Right renal pelvis (tissue), 4 donors: ENCODE results near the gene FADS3. TPM values are rescaled to one million over a fixed set of nuclear protein-coding genes. Genes with fewer than 3 reads are reported as not detected.

Source experiments
- DNase-seq, 4 donors: peaks; one replicate each; pipeline ENCODE4 v3.0.0-alpha.2; 2013; ENCODE audit warnings: low read depth in 4 of 4, low spot score in 3 of 4, missing footprints in 1 of 4
- polyA plus RNA-seq, 4 donors: library from polyadenylated mRNA; unstranded; fragments of 120-200 nt; gene quantifications; one replicate each; pipeline ENCODE4 v1.2.1, GENCODE V29; 2013; ENCODE audit not compliant: insufficient read length in 4 of 4

Gene FADS3
- polyA plus RNA-seq, 4 donors: 15.8 to 20.6 (median 18.3) TPM

- no peak for DNase-seq
Observed at GRCh38 chr11:61863548-61864081, 27.7 kb downstream of the FADS3 start.

- no peak for DNase-seq
Observed at GRCh38 chr11:61862714-61863547, 28.4 kb downstream of the FADS3 start.

- no peak for DNase-seq
Observed at GRCh38 chr11:61861634-61862033, 29.7 kb downstream of the FADS3 start.

- no peak for DNase-seq
Observed at GRCh38 chr11:61860054-61860903, 31.1 kb downstream of the FADS3 start.

DNA sequence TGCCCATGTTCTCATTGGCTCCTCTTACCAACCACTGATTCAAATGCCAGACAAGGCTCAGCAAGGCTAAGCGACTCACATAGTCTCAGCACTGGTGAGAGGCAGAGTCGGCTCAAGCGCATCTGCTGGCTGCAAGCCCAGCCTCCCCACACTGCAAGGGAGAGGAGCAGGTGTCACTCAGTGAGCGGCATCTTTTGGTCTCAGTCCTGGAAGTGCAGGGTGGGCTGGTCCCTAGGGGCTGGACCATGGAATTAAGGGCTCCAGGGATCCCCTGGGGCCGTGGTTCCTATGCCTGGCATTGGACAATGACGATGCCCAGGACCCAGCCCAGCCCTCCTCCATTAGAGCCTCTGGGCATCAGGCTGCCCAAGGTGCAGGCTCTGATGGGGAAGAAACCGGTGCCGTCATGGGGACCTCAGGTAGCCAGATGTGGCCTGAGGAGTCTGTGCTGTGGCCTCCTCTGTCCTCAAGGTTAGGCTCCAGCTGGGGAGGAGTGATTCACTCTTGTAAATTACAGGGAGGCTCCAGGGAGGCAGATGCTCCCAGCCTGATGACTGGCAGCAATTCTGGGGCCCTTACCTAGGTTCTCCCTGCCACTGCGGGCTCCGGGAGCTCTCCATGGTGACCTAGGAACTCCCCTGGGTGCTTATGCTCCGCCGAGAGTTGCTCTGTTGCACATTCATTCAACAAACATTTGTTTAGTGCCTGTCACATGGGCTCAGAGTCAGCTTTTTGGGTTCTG, 35.2 kb downstream of the FADS3 start:
- DNase-seq: no peak

- no peak for DNase-seq
Observed at GRCh38 chr11:61854966-61855714, 36.2 kb downstream of the FADS3 start.

- no peak for DNase-seq
Observed at GRCh38 chr11:61854206-61854895, 37.0 kb downstream of the FADS3 start.

DNA sequence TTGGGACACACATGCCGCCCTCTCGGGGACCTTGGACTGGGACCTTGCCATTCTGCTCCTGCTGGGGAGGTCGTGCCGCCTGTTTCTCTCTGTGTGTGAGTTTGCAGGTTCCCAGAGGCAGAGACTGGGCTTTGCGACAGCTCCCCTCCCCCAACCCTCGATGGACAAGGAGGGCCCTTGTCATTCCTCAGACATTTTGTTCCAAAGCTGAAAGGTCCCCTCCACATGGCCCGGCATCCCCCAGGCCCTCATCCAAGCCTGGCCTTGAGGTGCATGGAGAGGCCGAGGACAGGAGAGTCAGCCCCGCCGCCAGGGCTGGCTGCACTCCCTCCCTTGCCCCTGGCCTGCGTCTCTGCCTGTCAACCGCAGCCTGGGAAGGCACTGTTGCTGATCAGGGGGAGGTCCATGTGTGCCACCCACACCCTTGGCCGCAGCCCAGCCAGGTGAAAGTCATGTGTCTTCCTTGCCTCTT, 37.6 kb downstream of the FADS3 start:
- DNase-seq: no peak

- DNase-seq: no peak
Observed at GRCh38 chr11:61851900-61852295, 39.4 kb downstream of the FADS3 start.

GRCh38 chr11:61851113-61851899, 40.0 kb downstream of the FADS3 start:
- no peak for DNase-seq

- no peak for DNase-seq
Observed at GRCh38 chr11:61850687-61851086, 40.7 kb downstream of the FADS3 start.

- no peak for DNase-seq
Observed at GRCh38 chr11:61848631-61849030, 42.7 kb downstream of the FADS3 start.

DNA sequence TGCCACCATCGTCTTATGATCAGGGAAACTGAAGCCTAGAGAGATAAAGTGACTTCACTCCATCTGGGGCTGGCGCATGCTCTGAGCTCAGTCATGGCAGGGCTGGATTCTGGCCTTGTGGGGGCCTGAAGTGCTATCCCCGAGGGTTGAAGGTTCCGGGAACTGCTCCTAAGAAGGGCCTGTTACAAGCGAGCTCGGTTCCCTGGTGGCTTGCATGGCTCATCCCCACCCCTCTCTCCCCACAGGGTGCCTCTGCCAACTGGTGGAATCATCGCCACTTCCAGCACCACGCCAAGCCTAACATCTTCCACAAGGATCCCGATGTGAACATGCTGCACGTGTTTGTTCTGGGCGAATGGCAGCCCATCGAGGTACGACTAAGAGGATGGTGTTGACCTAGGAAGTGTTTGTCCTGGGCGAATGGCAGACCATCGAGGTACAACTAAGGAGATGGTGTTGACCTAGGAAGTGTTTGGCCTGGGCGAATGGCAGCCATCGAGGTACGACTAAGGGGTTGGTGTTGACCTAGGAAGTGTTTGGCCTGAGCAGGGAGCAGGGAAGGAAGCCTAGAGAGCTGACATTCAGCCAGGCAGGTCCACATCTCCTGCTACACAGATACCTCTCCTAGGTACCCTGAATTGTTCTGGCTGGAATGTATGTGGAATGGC, 43.3 kb downstream of the FADS3 start:
- DNase-seq: no peak

- no peak for DNase-seq
Observed at GRCh38 chr11:61846362-61847020, 44.9 kb downstream of the FADS3 start.

GRCh38 chr11:61844909-61845565, 46.3 kb downstream of the FADS3 start:
- no peak for DNase-seq

- no peak for DNase-seq
Observed at GRCh38 chr11:61842528-61842820, 48.9 kb downstream of the FADS3 start.
